ENCODE data around the gene GDI2.

- TF ChIP-seq CTCF (IDR thresholded peaks at IDR 0.05 in 8 of 11, conservative IDR thresholded peaks at IDR 0.05 in 3 of 11) (no peak), POLR2A (IDR thresholded peaks at IDR 0.05) (no peak), POLR2AphosphoS5 (IDR thresholded peaks at IDR 0.05) (no peak)
Measured at GRCh38 chr10:5789626-5790025, 23.6 kb downstream of the GDI2 start.

Measured in spleen (tissue), 7 donors.